ENCODE data around the gene FGF14.

DNA sequence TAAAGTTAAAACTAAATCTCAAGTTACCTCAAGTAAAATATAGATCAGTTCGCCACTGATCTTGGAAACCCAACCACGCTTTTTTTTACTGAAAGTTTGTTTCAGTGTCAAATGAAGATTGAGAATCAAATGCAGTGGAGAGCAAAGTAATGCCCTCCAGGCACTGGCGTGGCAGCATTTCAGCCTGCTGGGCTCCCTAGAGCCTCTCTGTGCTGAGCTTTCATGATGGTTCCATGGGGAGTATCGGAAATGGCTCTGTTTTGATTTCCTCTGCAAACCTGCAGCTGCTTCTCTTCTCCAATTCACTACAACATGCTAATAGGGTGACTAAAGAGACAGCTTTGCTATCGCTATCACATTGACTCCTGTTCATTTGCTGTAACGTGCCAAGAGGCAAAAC lies 141.6 kb downstream of the FGF14 start:
- TF ChIP-seq, protein P1, sequence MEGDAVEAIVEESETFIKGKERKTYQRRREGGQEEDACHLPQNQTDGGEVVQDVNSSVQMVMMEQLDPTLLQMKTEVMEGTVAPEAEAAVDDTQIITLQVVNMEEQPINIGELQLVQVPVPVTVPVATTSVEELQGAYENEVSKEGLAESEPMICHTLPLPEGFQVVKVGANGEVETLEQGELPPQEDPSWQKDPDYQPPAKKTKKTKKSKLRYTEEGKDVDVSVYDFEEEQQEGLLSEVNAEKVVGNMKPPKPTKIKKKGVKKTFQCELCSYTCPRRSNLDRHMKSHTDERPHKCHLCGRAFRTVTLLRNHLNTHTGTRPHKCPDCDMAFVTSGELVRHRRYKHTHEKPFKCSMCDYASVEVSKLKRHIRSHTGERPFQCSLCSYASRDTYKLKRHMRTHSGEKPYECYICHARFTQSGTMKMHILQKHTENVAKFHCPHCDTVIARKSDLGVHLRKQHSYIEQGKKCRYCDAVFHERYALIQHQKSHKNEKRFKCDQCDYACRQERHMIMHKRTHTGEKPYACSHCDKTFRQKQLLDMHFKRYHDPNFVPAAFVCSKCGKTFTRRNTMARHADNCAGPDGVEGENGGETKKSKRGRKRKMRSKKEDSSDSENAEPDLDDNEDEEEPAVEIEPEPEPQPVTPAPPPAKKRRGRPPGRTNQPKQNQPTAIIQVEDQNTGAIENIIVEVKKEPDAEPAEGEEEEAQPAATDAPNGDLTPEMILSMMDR (IDR thresholded peaks at IDR 0.05; ENCODE audit: insufficient read depth, low read depth, low read length) = no peak
- no peak for TF ChIP-seq EZH2 (IDR thresholded peaks at IDR 0.05; ENCODE audit: insufficient read depth, low read length)

Data from astrocyte (in vitro differentiated cells and primary cell).